ENCODE measurements around the gene AAK1. TPM values are rescaled to one million over a fixed set of nuclear protein-coding genes. Genes with fewer than 3 reads are reported as not detected.

Gene AAK1
- total and polyA plus RNA-seq, 4 donors = 10.0 to 56.2 (median 27.3) TPM

DNA sequence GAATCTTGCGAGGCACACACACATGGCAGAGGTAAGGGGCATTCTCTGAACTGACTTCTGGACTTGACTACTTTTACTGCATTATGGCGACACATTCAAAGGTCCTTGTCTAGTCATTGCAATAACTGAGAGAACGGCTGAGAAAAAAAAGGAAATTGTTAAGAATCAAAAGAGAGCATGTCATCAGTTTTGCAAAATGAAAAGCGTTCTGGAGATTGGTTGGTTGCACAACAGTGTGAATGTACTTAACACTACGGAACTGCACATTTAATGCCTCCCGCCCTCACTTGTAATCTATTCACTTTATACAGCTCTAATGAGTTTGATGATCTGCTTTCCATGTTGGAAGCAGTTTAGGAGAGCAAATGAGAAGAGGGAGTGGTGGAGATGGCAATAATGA lies 137.8 kb downstream of the AAK1 start:
- ATAC-seq (ENCODE audit: insufficient read depth, low FRiP score) (no peak), DNase-seq (no peak)
- Histone ChIP-seq H3K36me3 (ENCODE audit: control insufficient read depth in 4 of 4, insufficient read depth in 4 of 4, low read length in 4 of 4) (peaks cover 11 to 42% (median 21%) of the 10 kb centered on the region in 4 donors), H3K27me3 (ENCODE audit: control insufficient read depth in 3 of 3, insufficient read depth in 3 of 3, low read length in 2 of 3) (no peaks in the 10 kb centered on the region), H3K9me3 (ENCODE audit: control insufficient read depth in 4 of 4, insufficient read depth in 3 of 4, low read length in 3 of 4) (no peaks in the 10 kb centered on the region), H3K4me3 (no peak overlapping the region), H3K4me1 (ENCODE audit: control insufficient read depth in 5 of 5, insufficient read depth in 5 of 5, low read length in 5 of 5) (peaks cover 0 to 11% (median 2%) of the 10 kb centered on the region in 5 donors), H3K9ac (ENCODE audit: insufficient read depth in 1 of 2, low read length in 2 of 2) (no peak overlapping the region), H3K27ac (ENCODE audit: low read depth in 1 of 2, low read length in 1 of 2) (no peak overlapping the region)
- TF ChIP-seq, protein P1, sequence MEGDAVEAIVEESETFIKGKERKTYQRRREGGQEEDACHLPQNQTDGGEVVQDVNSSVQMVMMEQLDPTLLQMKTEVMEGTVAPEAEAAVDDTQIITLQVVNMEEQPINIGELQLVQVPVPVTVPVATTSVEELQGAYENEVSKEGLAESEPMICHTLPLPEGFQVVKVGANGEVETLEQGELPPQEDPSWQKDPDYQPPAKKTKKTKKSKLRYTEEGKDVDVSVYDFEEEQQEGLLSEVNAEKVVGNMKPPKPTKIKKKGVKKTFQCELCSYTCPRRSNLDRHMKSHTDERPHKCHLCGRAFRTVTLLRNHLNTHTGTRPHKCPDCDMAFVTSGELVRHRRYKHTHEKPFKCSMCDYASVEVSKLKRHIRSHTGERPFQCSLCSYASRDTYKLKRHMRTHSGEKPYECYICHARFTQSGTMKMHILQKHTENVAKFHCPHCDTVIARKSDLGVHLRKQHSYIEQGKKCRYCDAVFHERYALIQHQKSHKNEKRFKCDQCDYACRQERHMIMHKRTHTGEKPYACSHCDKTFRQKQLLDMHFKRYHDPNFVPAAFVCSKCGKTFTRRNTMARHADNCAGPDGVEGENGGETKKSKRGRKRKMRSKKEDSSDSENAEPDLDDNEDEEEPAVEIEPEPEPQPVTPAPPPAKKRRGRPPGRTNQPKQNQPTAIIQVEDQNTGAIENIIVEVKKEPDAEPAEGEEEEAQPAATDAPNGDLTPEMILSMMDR (IDR thresholded peaks at IDR 0.05; ENCODE audit: control extremely low read depth, extremely low read depth) = no peak
- 54 to 80% methylated on average over 6 of the region's 6 CpGs for WGBS, 2 donors

DNA sequence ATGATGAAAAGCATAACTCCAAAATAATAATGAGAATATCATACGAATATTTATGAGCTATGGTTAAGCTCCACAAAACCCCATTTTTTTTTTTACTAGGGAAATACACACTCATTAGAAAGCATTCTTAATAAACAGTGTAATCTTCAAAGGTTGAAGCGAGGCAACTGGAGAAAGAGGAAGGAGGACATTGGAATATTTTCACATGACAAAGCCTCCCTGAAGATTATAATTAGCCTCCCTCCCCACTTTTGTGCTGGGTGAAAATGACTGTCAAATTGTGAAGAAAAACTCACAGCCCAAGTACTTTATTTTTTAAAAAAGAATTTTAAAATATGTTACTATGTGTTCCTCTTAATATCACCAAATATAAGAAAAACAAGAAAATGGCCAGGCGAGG lies 142.2 kb downstream of the AAK1 start:
- H3K9me3 ChIP-seq (ENCODE audit: control insufficient read depth in 4 of 4, insufficient read depth in 3 of 4, low read length in 3 of 4) = no peaks in the 10 kb centered on the region

DNA sequence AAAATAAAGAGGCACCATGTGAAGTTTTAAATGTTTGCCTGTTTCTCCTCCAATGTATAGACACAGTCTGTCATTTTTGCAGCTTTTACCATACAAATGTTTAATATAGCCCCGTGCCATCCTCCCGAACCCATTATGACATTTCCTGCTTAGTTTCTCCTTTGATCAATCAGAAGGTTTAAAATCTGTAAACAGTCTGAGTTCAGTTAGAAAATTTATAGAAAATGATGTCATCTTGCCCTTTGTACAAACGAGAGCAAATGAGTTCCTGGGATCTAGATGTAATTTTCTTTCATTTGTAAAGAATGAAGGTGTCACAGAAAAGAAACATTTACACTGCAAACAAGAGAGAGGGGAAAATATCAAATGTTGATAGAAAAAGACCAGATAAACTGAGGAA lies 143.6 kb downstream of the AAK1 start:
- peaks cover 4 to 20% (median 13%) of the 10 kb centered on the region in 4 donors for H3K36me3 ChIP-seq (ENCODE audit: control insufficient read depth in 4 of 4, insufficient read depth in 4 of 4, low read length in 4 of 4)
- H3K4me3 ChIP-seq = no peak overlapping the region
- peaks cover 0 to 3% (median 0%) of the 10 kb centered on the region in 5 donors for H3K4me1 ChIP-seq (ENCODE audit: control insufficient read depth in 5 of 5, insufficient read depth in 5 of 5, low read length in 5 of 5)
- no peak overlapping the region for H3K27ac ChIP-seq (ENCODE audit: low read depth in 1 of 2, low read length in 1 of 2)
- ATAC-seq (ENCODE audit: insufficient read depth, low FRiP score) (no peak), DNase-seq (peak in 1 of 3 donors; percentile 17)
- H3K9me3 ChIP-seq (ENCODE audit: control insufficient read depth in 4 of 4, insufficient read depth in 3 of 4, low read length in 3 of 4) = no peaks in the 10 kb centered on the region
- H3K27me3 ChIP-seq (ENCODE audit: control insufficient read depth in 3 of 3, insufficient read depth in 3 of 3, low read length in 2 of 3) = no peaks in the 10 kb centered on the region
- TF ChIP-seq, protein P1 (IDR thresholded peaks at IDR 0.05; ENCODE audit: control extremely low read depth, extremely low read depth) = no peak
- WGBS, 2 donors = 42 to 57% methylated on average over 3 of the region's 3 CpGs
- no peak overlapping the region for H3K9ac ChIP-seq (ENCODE audit: insufficient read depth in 1 of 2, low read length in 2 of 2)

More for the DNA sequence above, 142.2 kb downstream of the AAK1 start:
- 74 to 79% methylated on average over 3 of the region's 3 CpGs for WGBS, 2 donors
- H3K4me3 ChIP-seq = no peak overlapping the region
- peaks cover 4 to 24% (median 17%) of the 10 kb centered on the region in 4 donors for H3K36me3 ChIP-seq (ENCODE audit: control insufficient read depth in 4 of 4, insufficient read depth in 4 of 4, low read length in 4 of 4)
- ATAC-seq (ENCODE audit: insufficient read depth, low FRiP score) = no peak
- H3K27ac ChIP-seq (ENCODE audit: low read depth in 1 of 2, low read length in 1 of 2) = no peak overlapping the region
- H3K27me3 ChIP-seq (ENCODE audit: control insufficient read depth in 3 of 3, insufficient read depth in 3 of 3, low read length in 2 of 3) = no peaks in the 10 kb centered on the region
- peaks cover 0 to 3% (median 0%) of the 10 kb centered on the region in 5 donors for H3K4me1 ChIP-seq (ENCODE audit: control insufficient read depth in 5 of 5, insufficient read depth in 5 of 5, low read length in 5 of 5)
- DNase-seq = no peak
- TF ChIP-seq, protein P1 (IDR thresholded peaks at IDR 0.05; ENCODE audit: control extremely low read depth, extremely low read depth) = no peak
- no peak overlapping the region for H3K9ac ChIP-seq (ENCODE audit: insufficient read depth in 1 of 2, low read length in 2 of 2)

DNA sequence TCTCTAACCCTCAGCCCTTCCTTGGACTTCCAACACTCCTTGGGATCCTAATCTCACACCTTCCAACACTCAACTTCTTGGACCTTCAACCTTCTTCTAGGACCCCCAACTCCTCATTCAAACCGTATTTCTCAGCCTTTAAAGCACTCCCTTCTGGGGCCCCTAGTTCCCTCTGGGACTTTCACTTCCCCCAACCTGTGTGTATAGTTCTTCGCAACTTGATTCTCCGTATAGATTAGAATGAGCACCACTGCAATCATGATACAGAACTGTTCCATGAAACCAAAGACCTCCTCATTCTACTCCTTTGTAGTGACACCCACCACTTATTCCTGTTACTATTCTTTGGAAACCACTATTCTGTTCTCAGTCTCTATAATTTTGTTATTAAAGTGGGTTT lies 144.3 kb downstream of the AAK1 start:
- peaks cover 0 to 3% (median 0%) of the 10 kb centered on the region in 5 donors for H3K4me1 ChIP-seq (ENCODE audit: control insufficient read depth in 5 of 5, insufficient read depth in 5 of 5, low read length in 5 of 5)
- H3K36me3 ChIP-seq (ENCODE audit: control insufficient read depth in 4 of 4, insufficient read depth in 4 of 4, low read length in 4 of 4) = peaks cover 4 to 22% (median 13%) of the 10 kb centered on the region in 4 donors
- ATAC-seq (ENCODE audit: insufficient read depth, low FRiP score) = no peak
- DNase-seq = no peak
- TF ChIP-seq, protein P1 (IDR thresholded peaks at IDR 0.05; ENCODE audit: control extremely low read depth, extremely low read depth) = no peak
- H3K27ac ChIP-seq (ENCODE audit: low read depth in 1 of 2, low read length in 1 of 2) = no peak overlapping the region
- no peaks in the 10 kb centered on the region for H3K27me3 ChIP-seq (ENCODE audit: control insufficient read depth in 3 of 3, insufficient read depth in 3 of 3, low read length in 2 of 3)
- H3K4me3 ChIP-seq = no peak overlapping the region
- 61 to 78% methylated on average over 3 of the region's 3 CpGs for WGBS, 2 donors
- H3K9ac ChIP-seq (ENCODE audit: insufficient read depth in 1 of 2, low read length in 2 of 2) = no peak overlapping the region
- H3K9me3 ChIP-seq (ENCODE audit: control insufficient read depth in 4 of 4, insufficient read depth in 3 of 4, low read length in 3 of 4) = no peaks in the 10 kb centered on the region

Measured in lung (tissue), 12 donors.